Hepatocyte (in vitro differentiated cells): Measurements from ENCODE around the gene FBH1. TPM values are rescaled to one million over a fixed set of nuclear protein-coding genes. Genes with fewer than 3 reads are reported as not detected.
"Not testable (repeated sequence)": the region's sequence is repeated elsewhere in the genome, so short reads cannot be mapped to it uniquely, and the experiment has no call there.

Source experiments
- DNase-seq: peaks from one replicate; pipeline ENCODE4 v3.0.0-alpha.2; 2016; ENCODE audit warnings: low spot score
- H2AFZ ChIP-seq: fragments of 200-600 bp; sonication (generic); 2 replicates; pipeline ENCODE4 v1.6.0; 2016; ENCODE audit warnings: antibody characterized with exemption, mild to moderate bottlenecking
- H3K27ac ChIP-seq: fragments of 200-600 bp; sonication (generic); 2 replicates; pipeline ENCODE4 v1.5.1; 2016; ENCODE audit warnings: mild to moderate bottlenecking
- H3K27me3 ChIP-seq: fragments of 200-600 bp; sonication (generic); 2 replicates; pipeline ENCODE4 v1.6.1; 2016
- H3K36me3 ChIP-seq: fragments of 200-600 bp; sonication (generic); replicated peaks from 2 replicates; pipeline ENCODE4 v1.5.1; 2016; ENCODE audit warnings: low read depth; ENCODE audit not compliant: insufficient read depth
- H3K4me1 ChIP-seq: fragments of 200-600 bp; sonication (generic); 2 replicates; pipeline ENCODE4 v1.5.1; 2016; ENCODE audit warnings: mild to moderate bottlenecking, moderate library complexity; ENCODE audit not compliant: insufficient read depth
- H3K4me2 ChIP-seq: fragments of 200-600 bp; sonication (generic); 2 replicates; pipeline ENCODE4 v1.6.0; 2016
- H3K4me3 ChIP-seq: fragments of 200-600 bp; sonication (generic); 2 replicates; pipeline ENCODE4 v1.5.1; 2016; ENCODE audit warnings: mild to moderate bottlenecking
- H3K79me2 ChIP-seq: fragments of 200-600 bp; sonication (generic); 2 replicates; pipeline ENCODE4 v1.6.0; 2017; ENCODE audit warnings: mild to moderate bottlenecking
- H3K9me2 ChIP-seq: fragments of 200-600 bp; sonication (generic); replicated peaks from 2 replicates; pipeline ENCODE4 v1.6.0; 2017; ENCODE audit warnings: mild to moderate bottlenecking; ENCODE audit not compliant: insufficient read depth
- H3K9me3 ChIP-seq: fragments of 200-600 bp; sonication (generic); 2 replicates; pipeline ENCODE4 v1.5.1; 2016; ENCODE audit warnings: low read depth, mild to moderate bottlenecking
- H4K20me1 ChIP-seq: fragments of 200-600 bp; sonication (generic); 2 replicates; pipeline ENCODE4 v1.6.0; 2016; ENCODE audit warnings: mild to moderate bottlenecking; ENCODE audit not compliant: insufficient read depth, poor library complexity, severe bottlenecking
- CTCF ChIP-seq: fragments of 200-600 bp; sonication (generic); IDR thresholded peaks from 2 replicates; pipeline ENCODE4 v1.5.1; 2016; ENCODE audit warnings: antibody characterized with exemption, mild to moderate bottlenecking; ENCODE audit not compliant: poor library complexity
- EZH2 ChIP-seq: fragments of 200-600 bp; sonication (generic); IDR thresholded peaks from 2 replicates; pipeline ENCODE4 v1.6.1; 2016; ENCODE audit warnings: antibody characterized with exemption, mild to moderate bottlenecking, borderline replicate concordance
- EZH2phosphoT487 ChIP-seq: fragments of 200-600 bp; sonication (generic); IDR thresholded peaks from one replicate; pipeline ENCODE4 v1.6.1; 2018; ENCODE audit warnings: antibody characterized with exemption, mild to moderate bottlenecking, low read depth, moderate library complexity; ENCODE audit not compliant: unreplicated experiment, severe bottlenecking
- WGBS: methylation state at CpG from one replicate; pipeline ENCODE4 v1.1.6; 2016; ENCODE audit warnings: low lambda C conversion rate; ENCODE audit errors: missing lambda C conversion rate; 5-methylcytosine and 5-hydroxymethylcytosine counted together
- polyA plus RNA-seq: library from polyadenylated mRNA; unstranded; fragments of >200 nt; fragmentation: Nextera tagmentation; extraction: Ambion mirVana; gene quantifications from 2 replicates; pipeline ENCODE4 v1.2.1, GENCODE V29; 2016
- total RNA-seq: library from RNA; depleted of rRNA; stranded (reverse); fragments of >200 nt; gene quantifications from 2 replicates; pipeline ENCODE4 v1.2.3, GENCODE V29; 2014

FBH1 gene
- total and polyA plus RNA-seq, 2 experiments from 2014 or later = 66.4 to 80.3 TPM

GRCh38 chr10:5960070-5960972 is 70.3 kb downstream of the FBH1 start:
- no peaks in the 10 kb centered on the region for H4K20me1 ChIP-seq
- H3K4me3 ChIP-seq = no peak overlapping the region
- no peak overlapping the region for H2AFZ ChIP-seq
- H3K4me1 ChIP-seq = no peaks in the 10 kb centered on the region
- 87% methylated on average over 18 of the region's 18 CpGs for WGBS
- H3K9me2 ChIP-seq = no peaks in the 10 kb centered on the region
- H3K79me2 ChIP-seq = no peaks in the 10 kb centered on the region
- H3K36me3 ChIP-seq = no peaks in the 10 kb centered on the region
- no peaks in the 10 kb centered on the region for H3K9me3 ChIP-seq
- H3K4me2 ChIP-seq = no peak overlapping the region
- TF ChIP-seq CTCF (no peak), EZH2 (no peak), EZH2phosphoT487 (no peak)
- no peak for DNase-seq
- H3K27me3 ChIP-seq = no peaks in the 10 kb centered on the region
- H3K27ac ChIP-seq = no peak overlapping the region

- not testable (repeated sequence) for H3K9me2 ChIP-seq, H3K4me1 ChIP-seq
Observed at GRCh38 chr10:5960973-5961275, 70.9 kb downstream of the FBH1 start.

GRCh38 chr10:5961405-5962100 is 71.5 kb downstream of the FBH1 start:
- no peak for DNase-seq
- Histone ChIP-seq H3K9me3 (no peaks in the 10 kb centered on the region), H4K20me1 (no peaks in the 10 kb centered on the region), H3K27me3 (no peaks in the 10 kb centered on the region), H3K9me2 (no peaks in the 10 kb centered on the region), H3K4me2 (no peak overlapping the region), H3K36me3 (no peaks in the 10 kb centered on the region), H3K27ac (no peak overlapping the region), H3K79me2 (no peaks in the 10 kb centered on the region), H3K4me3 (no peak overlapping the region), H2AFZ (no peak overlapping the region), H3K4me1 (no peaks in the 10 kb centered on the region)
- 90% methylated on average over 29 of the region's 29 CpGs for WGBS
- TF ChIP-seq CTCF = no peak
- no peak for TF ChIP-seq EZH2
- no peak for TF ChIP-seq EZH2phosphoT487

More at GRCh38 chr10:5960973-5961275, 70.9 kb downstream of the FBH1 start:
- not testable (repeated sequence) for H3K27me3 ChIP-seq, H3K4me2 ChIP-seq, H3K4me3 ChIP-seq, H2AFZ ChIP-seq, H3K27ac ChIP-seq, DNase-seq, H3K79me2 ChIP-seq, H3K36me3 ChIP-seq, H3K9me3 ChIP-seq, H4K20me1 ChIP-seq
- whole genome bisulfite sequencing = 96% methylated on average over 10 of the region's 10 CpGs

- H3K27me3 ChIP-seq, H3K36me3 ChIP-seq, H3K9me2 ChIP-seq, H3K4me1 ChIP-seq, H3K79me2 ChIP-seq, H3K4me2 ChIP-seq, DNase-seq, H4K20me1 ChIP-seq, H3K27ac ChIP-seq, H3K9me3 ChIP-seq, H2AFZ ChIP-seq, H3K4me3 ChIP-seq: not testable (repeated sequence)
- 95% methylated on average over 10 of the region's 10 CpGs for WGBS
Observed at GRCh38 chr10:5962358-5962940, 72.4 kb downstream of the FBH1 start.
